ENCODE measurements around the gene WDR89.
A peak's percentile ranks its signal among the peaks of the same experiment; 100 is the strongest.
"Not testable (repeated sequence)": the region's sequence is repeated elsewhere in the genome, so short reads cannot be mapped to it uniquely, and the experiment has no call there.

Gene WDR89

GRCh38 chr14:63652406-63652805, 10.7 kb upstream of the WDR89 start:
- Histone ChIP-seq H3K9ac (ENCODE audit: low read length) (no peak overlapping the region), H3K4me3 (ENCODE audit: low read depth, low read length) (no peak overlapping the region), H3K9me3 (ENCODE audit: control insufficient read depth, insufficient read depth, low read depth, low read length) (no peaks in the 10 kb centered on the region), H3K4me1 (ENCODE audit: control insufficient read depth, insufficient read depth, low read length) (0 out of 2 replicates have a peak, but pooled peaks cover 3% of the 10 kb centered on the region), H3K27me3 (ENCODE audit: control insufficient read depth, insufficient read depth, low read length) (no peaks in the 10 kb centered on the region), H3K27ac (ENCODE audit: low read depth, low read length) (no peak overlapping the region), H3K36me3 (ENCODE audit: control insufficient read depth, insufficient read depth, low read length) (no peaks in the 10 kb centered on the region)

- H3K36me3 ChIP-seq (ENCODE audit: control insufficient read depth, insufficient read depth, low read length), result no peaks in the 10 kb centered on the region
- H3K27ac ChIP-seq (ENCODE audit: low read depth, low read length), result no peak overlapping the region
- no peak overlapping the region for H3K4me3 ChIP-seq (ENCODE audit: low read depth, low read length)
- H3K9me3 ChIP-seq (ENCODE audit: control insufficient read depth, insufficient read depth, low read depth, low read length), result no peaks in the 10 kb centered on the region
- 0 out of 2 replicates have a peak, but pooled peaks cover 3% of the 10 kb centered on the region for H3K4me1 ChIP-seq (ENCODE audit: control insufficient read depth, insufficient read depth, low read length)
- H3K9ac ChIP-seq (ENCODE audit: low read length), result no peak overlapping the region
- no peaks in the 10 kb centered on the region for H3K27me3 ChIP-seq (ENCODE audit: control insufficient read depth, insufficient read depth, low read length)
These were observed 8.7 kb upstream of the WDR89 start for GRCh38 chr14:63650256-63650952.

- Histone ChIP-seq H3K27ac (ENCODE audit: low read depth, low read length) (no peak overlapping the region), H3K4me1 (ENCODE audit: control insufficient read depth, insufficient read depth, low read length) (0 out of 2 replicates have a peak, but pooled peaks cover 3% of the 10 kb centered on the region), H3K9ac (ENCODE audit: low read length) (no peak overlapping the region), H3K4me3 (ENCODE audit: low read depth, low read length) (no peak overlapping the region), H3K27me3 (ENCODE audit: control insufficient read depth, insufficient read depth, low read length) (no peaks in the 10 kb centered on the region), H3K9me3 (ENCODE audit: control insufficient read depth, insufficient read depth, low read depth, low read length) (no peaks in the 10 kb centered on the region), H3K36me3 (ENCODE audit: control insufficient read depth, insufficient read depth, low read length) (no peaks in the 10 kb centered on the region)
These were observed 6.2 kb upstream of the WDR89 start for GRCh38 chr14:63647696-63648410.

- peaks cover 4% of the 10 kb centered on the region; the same call in 1 of the 2 replicates for H3K36me3 ChIP-seq (ENCODE audit: control insufficient read depth, insufficient read depth, low read length)
- H3K9ac ChIP-seq (ENCODE audit: low read length), result no peak overlapping the region
- H3K27ac ChIP-seq (ENCODE audit: low read depth, low read length), result no peak overlapping the region
- no peaks in the 10 kb centered on the region for H3K27me3 ChIP-seq (ENCODE audit: control insufficient read depth, insufficient read depth, low read length)
- 0 out of 2 replicates have a peak, but pooled peaks cover 3% of the 10 kb centered on the region for H3K4me1 ChIP-seq (ENCODE audit: control insufficient read depth, insufficient read depth, low read length)
- no peaks in the 10 kb centered on the region for H3K9me3 ChIP-seq (ENCODE audit: control insufficient read depth, insufficient read depth, low read depth, low read length)
- no peak overlapping the region for H3K4me3 ChIP-seq (ENCODE audit: low read depth, low read length)
These were observed 3.1 kb upstream of the WDR89 start for GRCh38 chr14:63644741-63645140.

GRCh38 chr14:63642656-63643382, 1.1 kb upstream of the WDR89 start:
- Histone ChIP-seq H3K36me3 (ENCODE audit: control insufficient read depth, insufficient read depth, low read length) (peaks cover 14% of the 10 kb centered on the region; the same call in 1 of the 2 replicates), H3K4me1 (ENCODE audit: control insufficient read depth, insufficient read depth, low read length) (0 out of 2 replicates have a peak, but pooled peaks cover under 1% of the 10 kb centered on the region), H3K9ac (ENCODE audit: low read length) (no peak overlapping the region), H3K9me3 (ENCODE audit: control insufficient read depth, insufficient read depth, low read depth, low read length) (no peaks in the 10 kb centered on the region), H3K27ac (ENCODE audit: low read depth, low read length) (no peak overlapping the region), H3K4me3 (ENCODE audit: low read depth, low read length) (peak overlapping the region; percentile 75), H3K27me3 (ENCODE audit: control insufficient read depth, insufficient read depth, low read length) (no peaks in the 10 kb centered on the region)

GRCh38 chr14:63642229-63642611, 549 bp upstream of the WDR89 start:
- 0 out of 2 replicates have a peak, but pooled peaks cover 1% of the 10 kb centered on the region for H3K9me3 ChIP-seq (ENCODE audit: control insufficient read depth, insufficient read depth, low read depth, low read length)
- no peaks in the 10 kb centered on the region for H3K27me3 ChIP-seq (ENCODE audit: control insufficient read depth, insufficient read depth, low read length)
- peaks cover 14% of the 10 kb centered on the region; the same call in 1 of the 2 replicates for H3K36me3 ChIP-seq (ENCODE audit: control insufficient read depth, insufficient read depth, low read length)
- H3K4me3 ChIP-seq (ENCODE audit: low read depth, low read length), result peak overlapping the region; percentile 75
- peak overlapping the region; percentile 88 for H3K9ac ChIP-seq (ENCODE audit: low read length)
- H3K27ac ChIP-seq (ENCODE audit: low read depth, low read length), result peak overlapping the region; percentile 71
- no peaks in the 10 kb centered on the region for H3K4me1 ChIP-seq (ENCODE audit: control insufficient read depth, insufficient read depth, low read length)

GRCh38 chr14:63638493-63638892, 3.2 kb downstream of the WDR89 start:
- H3K9me3 ChIP-seq (ENCODE audit: control insufficient read depth, insufficient read depth, low read depth, low read length), result peaks cover 5% of the 10 kb centered on the region; the same call in 1 of the 2 replicates
- H3K9ac ChIP-seq (ENCODE audit: low read length), result no peak overlapping the region
- H3K36me3 ChIP-seq (ENCODE audit: control insufficient read depth, insufficient read depth, low read length), result peaks cover 14% of the 10 kb centered on the region; the same call in 1 of the 2 replicates
- H3K4me3 ChIP-seq (ENCODE audit: low read depth, low read length), result no peak overlapping the region
- H3K27ac ChIP-seq (ENCODE audit: low read depth, low read length), result no peak overlapping the region
- H3K27me3 ChIP-seq (ENCODE audit: control insufficient read depth, insufficient read depth, low read length), result no peaks in the 10 kb centered on the region
- H3K4me1 ChIP-seq (ENCODE audit: control insufficient read depth, insufficient read depth, low read length), result no peaks in the 10 kb centered on the region

- H3K9ac ChIP-seq (ENCODE audit: low read length); H3K9me3 ChIP-seq (ENCODE audit: control insufficient read depth, insufficient read depth, low read depth, low read length); H3K4me3 ChIP-seq (ENCODE audit: low read depth, low read length); H3K27me3 ChIP-seq (ENCODE audit: control insufficient read depth, insufficient read depth, low read length); H3K4me1 ChIP-seq (ENCODE audit: control insufficient read depth, insufficient read depth, low read length); H3K27ac ChIP-seq (ENCODE audit: low read depth, low read length): not testable (repeated sequence)
- H3K36me3 ChIP-seq (ENCODE audit: control insufficient read depth, insufficient read depth, low read length), result peaks cover 14% of the 10 kb centered on the region; the same call in 1 of the 2 replicates
These were observed 5.5 kb downstream of the WDR89 start for GRCh38 chr14:63636094-63636635.

GRCh38 chr14:63633801-63634200, 7.9 kb downstream of the WDR89 start:
- Histone ChIP-seq H3K36me3 (ENCODE audit: control insufficient read depth, insufficient read depth, low read length) (peaks cover 7% of the 10 kb centered on the region), H3K9me3 (ENCODE audit: control insufficient read depth, insufficient read depth, low read depth, low read length) (peaks cover 5% of the 10 kb centered on the region; the same call in 1 of the 2 replicates), H3K9ac (ENCODE audit: low read length) (no peak overlapping the region), H3K4me1 (ENCODE audit: control insufficient read depth, insufficient read depth, low read length) (no peaks in the 10 kb centered on the region), H3K4me3 (ENCODE audit: low read depth, low read length) (no peak overlapping the region), H3K27me3 (ENCODE audit: control insufficient read depth, insufficient read depth, low read length) (no peaks in the 10 kb centered on the region), H3K27ac (ENCODE audit: low read depth, low read length) (no peak overlapping the region)

- peaks cover 5% of the 10 kb centered on the region for H3K36me3 ChIP-seq (ENCODE audit: control insufficient read depth, insufficient read depth, low read length)
- H3K9ac ChIP-seq (ENCODE audit: low read length), result no peak overlapping the region
- no peaks in the 10 kb centered on the region for H3K4me1 ChIP-seq (ENCODE audit: control insufficient read depth, insufficient read depth, low read length)
- no peaks in the 10 kb centered on the region for H3K27me3 ChIP-seq (ENCODE audit: control insufficient read depth, insufficient read depth, low read length)
- peaks cover 5% of the 10 kb centered on the region; the same call in 1 of the 2 replicates for H3K9me3 ChIP-seq (ENCODE audit: control insufficient read depth, insufficient read depth, low read depth, low read length)
- H3K4me3 ChIP-seq (ENCODE audit: low read depth, low read length), result no peak overlapping the region
- no peak overlapping the region for H3K27ac ChIP-seq (ENCODE audit: low read depth, low read length)
These were observed 8.6 kb downstream of the WDR89 start for GRCh38 chr14:63632932-63633514.

Measured in HUES6 (cell line).